Lower leg skin (tissue), 4 donors: ENCODE results near the gene ZNF600. TPM values are rescaled to one million over a fixed set of nuclear protein-coding genes. Genes with fewer than 3 reads are reported as not detected.
"Not testable (repeated sequence)": the region's sequence is repeated elsewhere in the genome, so short reads cannot be mapped to it uniquely, and the experiment has no call there.

Experiments used
- DNase-seq, 2 donors: peaks; one replicate each; pipeline ENCODE4 v3.0.0-alpha.2; 2019; ENCODE audit warnings: low spot score in 2 of 2
- H3K4me3 ChIP-seq: fragments of 200-600 bp; sonication (generic); 2 replicates; pipeline ENCODE4 v1.5.1; 2017; ENCODE audit warnings: mild to moderate bottlenecking, low read depth; ENCODE audit not compliant: poor library complexity, severe bottlenecking
- POLR2A ChIP-seq, 2 donors: fragments of 450-650 bp; IDR thresholded peaks; one replicate each; pipeline ENCODE4 v1.6.1; 2016 to 2017; ENCODE audit warnings: antibody characterized with exemption in 2 of 2, mild to moderate bottlenecking in 1 of 2, moderate library complexity in 1 of 2
- WGBS, 2 donors: methylation state at CpG; one replicate each; pipeline ENCODE4 v1.1.5; 2018; 5-methylcytosine and 5-hydroxymethylcytosine counted together
- intact Hi-C: fragments of 100-400 bp; cut with DNase I; formaldehyde crosslinking; loops from one replicate; pipeline ENCODE4 v1.15.0; 2023; ENCODE audit warnings: low total_unique reads
- total RNA-seq, 4 donors: library from RNA; depleted of rRNA; stranded (reverse); fragments of >200 nt; gene quantifications; one replicate each; pipeline ENCODE4 v1.1.0, GENCODE V29; 2016
- TF ChIP-seq, protein P1 (sequence below), 3 donors: fragments of 450-650 bp; IDR thresholded peaks; one replicate each; pipeline ENCODE4 v1.5.1; 2016; ENCODE audit warnings: antibody characterized with exemption in 3 of 3, mild to moderate bottlenecking in 3 of 3, moderate library complexity in 2 of 3

The ZNF600 gene
- total RNA-seq, 4 donors from 2014 or later = 5.5 to 12.6 (median 7.9) TPM

GRCh38 chr19:52749780-52750179 lies 36.8 kb downstream of the ZNF600 start:
- intact Hi-C loops = no loop called here
- WGBS, 2 donors = 59 to 62% methylated on average over 4 of the region's 4 CpGs
- no peak for TF ChIP-seq POLR2A (IDR thresholded peaks at IDR 0.05)
- TF ChIP-seq, protein P1, sequence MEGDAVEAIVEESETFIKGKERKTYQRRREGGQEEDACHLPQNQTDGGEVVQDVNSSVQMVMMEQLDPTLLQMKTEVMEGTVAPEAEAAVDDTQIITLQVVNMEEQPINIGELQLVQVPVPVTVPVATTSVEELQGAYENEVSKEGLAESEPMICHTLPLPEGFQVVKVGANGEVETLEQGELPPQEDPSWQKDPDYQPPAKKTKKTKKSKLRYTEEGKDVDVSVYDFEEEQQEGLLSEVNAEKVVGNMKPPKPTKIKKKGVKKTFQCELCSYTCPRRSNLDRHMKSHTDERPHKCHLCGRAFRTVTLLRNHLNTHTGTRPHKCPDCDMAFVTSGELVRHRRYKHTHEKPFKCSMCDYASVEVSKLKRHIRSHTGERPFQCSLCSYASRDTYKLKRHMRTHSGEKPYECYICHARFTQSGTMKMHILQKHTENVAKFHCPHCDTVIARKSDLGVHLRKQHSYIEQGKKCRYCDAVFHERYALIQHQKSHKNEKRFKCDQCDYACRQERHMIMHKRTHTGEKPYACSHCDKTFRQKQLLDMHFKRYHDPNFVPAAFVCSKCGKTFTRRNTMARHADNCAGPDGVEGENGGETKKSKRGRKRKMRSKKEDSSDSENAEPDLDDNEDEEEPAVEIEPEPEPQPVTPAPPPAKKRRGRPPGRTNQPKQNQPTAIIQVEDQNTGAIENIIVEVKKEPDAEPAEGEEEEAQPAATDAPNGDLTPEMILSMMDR (IDR thresholded peaks at IDR 0.05) = no peak
- DNase-seq = no peak
- H3K4me3 ChIP-seq = no peak overlapping the region

- no peak overlapping the region for H3K4me3 ChIP-seq
- TF ChIP-seq, protein P1 (IDR thresholded peaks at IDR 0.05) = no peak
- no peak for TF ChIP-seq POLR2A (IDR thresholded peaks at IDR 0.05)
- intact Hi-C loops = no loop called here
- no peak for DNase-seq
- 24 to 32% methylated on average over 8 of the region's 8 CpGs for WGBS, 2 donors
Observed at GRCh38 chr19:52748336-52748950, 38.1 kb downstream of the ZNF600 start.

- intact Hi-C loops, H3K4me3 ChIP-seq, DNase-seq: not testable (repeated sequence)
- 65 to 68% methylated on average over 10 of the region's 10 CpGs for WGBS, 2 donors
Observed at GRCh38 chr19:52745919-52746318, 40.7 kb downstream of the ZNF600 start.

- intact Hi-C loops = no loop called here
- DNase-seq = no peak
- H3K4me3 ChIP-seq = no peak overlapping the region
- 68 to 74% methylated on average over 3 of the region's 3 CpGs for WGBS, 2 donors
- no peak for TF ChIP-seq POLR2A (IDR thresholded peaks at IDR 0.05)
- TF ChIP-seq, protein P1 (IDR thresholded peaks at IDR 0.05) = no peak
Observed at GRCh38 chr19:52743091-52743490, 43.5 kb downstream of the ZNF600 start.

- H3K4me3 ChIP-seq = no peak overlapping the region
- WGBS, 2 donors = 30 to 39% methylated on average over 3 of the region's 3 CpGs
- intact Hi-C loops = no loop called here
- TF ChIP-seq, protein P1 (IDR thresholded peaks at IDR 0.05) = no peak
- no peak for TF ChIP-seq POLR2A (IDR thresholded peaks at IDR 0.05)
- no peak for DNase-seq
Observed at GRCh38 chr19:52742516-52742915, 44.1 kb downstream of the ZNF600 start.

DNA sequence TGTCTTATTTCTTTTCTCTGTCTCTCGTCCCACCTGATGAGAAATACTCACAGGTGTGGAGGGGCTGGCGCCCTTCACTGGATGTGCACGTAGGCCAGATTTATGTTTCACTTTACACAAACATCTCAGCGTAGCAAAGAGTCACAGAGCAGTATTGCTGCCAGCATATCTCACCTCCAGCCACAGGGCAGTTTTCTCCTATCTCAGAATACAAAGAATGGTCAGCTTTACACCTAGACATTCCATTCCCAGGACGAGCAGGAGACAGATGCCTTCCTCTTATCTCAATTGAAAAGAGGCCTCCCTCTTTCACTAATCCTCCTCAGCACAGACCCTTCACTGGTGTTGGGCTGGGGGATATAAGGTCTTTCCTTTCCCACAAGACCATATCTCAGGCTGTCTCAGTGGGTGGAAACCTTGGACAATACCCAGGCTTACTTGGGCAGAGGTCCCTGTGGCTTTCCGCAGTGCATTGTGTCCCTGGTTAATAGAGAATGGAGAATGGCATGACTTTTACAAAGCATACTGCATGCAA lies 44.6 kb downstream of the ZNF600 start:
- no peak overlapping the region for H3K4me3 ChIP-seq
- 77 to 79% methylated on average over 6 of the region's 6 CpGs for WGBS, 2 donors
- intact Hi-C loops = no loop called here
- TF ChIP-seq POLR2A (IDR thresholded peaks at IDR 0.05) = no peak
- TF ChIP-seq, protein P1 (IDR thresholded peaks at IDR 0.05) = no peak
- DNase-seq = no peak

GRCh38 chr19:52741371-52741770 lies 45.2 kb downstream of the ZNF600 start:
- H3K4me3 ChIP-seq, intact Hi-C loops, DNase-seq: not testable (repeated sequence)
- WGBS, 2 donors = 80 to 85% methylated on average over 7 of the region's 7 CpGs
